ENCODE data around the gene PRR35.

Gene PRR35

DNA sequence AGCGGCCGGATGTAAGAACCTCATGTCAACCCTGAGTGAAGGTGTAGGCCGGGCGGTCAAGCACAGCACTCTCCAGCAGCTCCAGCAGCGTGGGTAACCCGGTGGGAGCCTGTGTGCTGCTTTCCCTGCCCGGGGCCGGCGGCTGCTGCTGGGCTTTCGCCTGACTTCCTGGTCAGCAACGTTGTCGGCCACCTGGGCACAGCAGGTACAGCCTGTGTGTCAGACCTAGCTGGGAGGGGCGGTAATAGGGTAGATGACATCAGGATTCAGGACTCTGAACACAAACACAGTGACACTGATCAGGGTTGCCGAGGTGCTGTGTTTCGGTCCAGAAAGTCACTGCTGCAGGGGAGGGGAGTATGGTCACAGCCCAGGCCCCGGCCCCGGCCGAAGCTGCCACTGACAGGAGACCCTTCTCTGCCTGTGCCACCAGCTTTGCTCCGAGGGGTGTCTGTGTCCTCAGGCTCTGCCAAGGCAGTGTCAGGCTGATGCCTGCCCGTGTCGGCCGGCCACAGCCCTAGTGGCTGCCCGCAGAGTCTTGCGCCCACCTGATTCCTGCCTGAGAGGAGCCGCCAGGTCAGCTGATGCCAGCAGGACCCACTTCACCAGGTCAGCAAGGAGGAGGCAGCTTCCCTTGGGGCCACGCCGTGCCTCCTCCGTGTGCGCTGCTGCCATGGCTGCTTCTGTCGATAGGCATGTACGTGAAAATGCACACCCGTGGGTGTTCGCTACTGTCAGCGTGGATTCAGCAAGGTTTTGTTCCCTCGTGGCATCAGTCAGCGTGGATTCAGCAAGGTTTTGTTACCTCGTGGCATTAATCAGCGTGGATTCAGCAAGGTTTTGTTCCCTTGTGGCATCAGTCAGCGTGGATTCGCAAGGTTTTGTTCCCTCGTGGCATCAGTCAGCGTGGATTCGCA, 38.9 kb downstream of the PRR35 start:
- DNase-seq = no peak

DNA sequence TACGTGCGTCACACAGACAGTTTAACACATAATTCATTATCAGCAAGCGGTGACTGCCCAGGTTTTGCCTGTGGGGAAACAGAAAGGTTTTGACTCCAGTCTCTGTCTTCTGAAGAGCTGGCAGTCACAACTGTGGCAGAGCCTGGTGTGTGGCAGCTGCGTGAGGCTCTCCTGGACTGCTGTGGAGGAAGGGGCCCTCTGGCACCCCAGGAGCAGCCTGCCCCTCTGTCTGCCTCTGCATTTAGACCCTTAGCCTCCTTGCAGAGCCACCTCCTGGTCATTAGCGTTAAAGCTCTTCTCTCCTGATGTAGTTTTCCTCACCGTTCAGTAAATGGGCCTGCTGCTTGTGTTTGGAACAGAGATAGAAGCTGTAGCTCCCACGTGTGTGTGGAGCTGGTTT, 40.6 kb downstream of the PRR35 start:
- no peak for DNase-seq

DNA sequence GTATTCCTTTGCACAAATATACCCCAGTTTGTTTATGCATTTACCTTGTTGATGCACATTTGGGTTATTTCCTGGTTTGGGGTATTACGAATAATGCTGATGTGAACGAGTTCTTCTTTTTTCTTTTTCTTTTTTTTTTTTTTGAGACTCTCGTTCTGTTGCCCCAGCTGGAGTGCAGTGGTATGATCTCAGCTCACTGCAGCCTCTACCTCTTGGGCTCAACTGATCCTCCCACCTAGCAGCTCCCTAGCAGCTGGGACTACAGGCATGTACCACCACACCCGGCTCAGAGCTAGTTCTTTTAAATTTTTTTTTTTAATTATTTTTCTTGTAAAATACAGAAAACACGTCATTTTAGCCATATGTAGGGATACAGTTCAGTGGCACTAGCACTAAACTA, 43.7 kb downstream of the PRR35 start:
- no peak for DNase-seq

DNA sequence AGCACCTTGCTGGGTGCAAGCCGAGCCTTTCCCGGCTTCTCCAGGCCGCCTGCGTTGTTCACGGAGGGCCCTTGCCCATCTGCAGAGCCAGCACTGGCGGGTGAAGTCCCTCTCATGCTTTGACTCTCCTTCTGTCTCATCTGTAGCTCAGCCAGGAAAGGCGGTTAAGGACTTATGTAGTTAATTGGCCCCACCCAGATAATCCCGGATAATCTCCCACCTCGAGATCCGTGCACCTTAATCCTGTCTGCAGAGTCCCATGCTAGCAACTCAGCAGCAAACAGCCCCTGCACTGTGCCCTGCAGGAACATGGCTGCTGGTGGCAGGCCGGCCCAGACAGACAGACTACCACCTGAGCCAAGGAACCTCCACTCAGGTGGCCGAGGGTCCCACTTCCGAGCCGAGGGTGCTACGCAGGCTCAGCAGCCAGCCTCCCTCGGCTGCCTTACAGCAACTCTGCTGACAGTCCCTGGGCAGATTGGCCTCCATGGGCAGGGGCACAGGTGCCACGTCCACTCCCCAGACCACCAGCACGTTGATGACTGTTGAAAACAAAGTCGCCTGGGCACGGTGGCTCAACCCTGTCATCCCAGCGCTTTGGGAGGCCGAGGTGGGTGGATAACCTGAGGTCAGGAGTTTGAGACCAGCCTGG, 46.6 kb downstream of the PRR35 start:
- no peak for DNase-seq

DNA sequence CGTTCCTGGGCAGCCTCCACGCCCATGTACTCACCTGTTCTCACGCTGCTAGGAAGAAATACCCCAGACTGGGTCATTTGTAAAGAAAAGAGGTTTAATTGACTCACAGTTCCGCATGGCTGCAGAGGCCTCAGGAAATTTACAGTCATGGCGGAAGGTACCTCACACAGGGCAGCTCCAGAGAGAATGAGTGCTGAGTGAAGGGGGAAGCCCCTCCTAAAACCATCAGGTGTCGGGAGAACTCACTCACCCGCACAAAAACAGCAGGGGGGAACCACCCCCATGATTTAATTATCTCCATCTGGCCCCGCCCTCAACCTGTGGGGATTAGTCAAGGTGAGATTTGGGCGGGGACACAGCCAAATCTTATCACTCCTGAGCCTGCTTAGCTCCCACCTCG, 47.8 kb downstream of the PRR35 start:
- DNase-seq = peak in 1 of 2 donors; percentile 49

DNA sequence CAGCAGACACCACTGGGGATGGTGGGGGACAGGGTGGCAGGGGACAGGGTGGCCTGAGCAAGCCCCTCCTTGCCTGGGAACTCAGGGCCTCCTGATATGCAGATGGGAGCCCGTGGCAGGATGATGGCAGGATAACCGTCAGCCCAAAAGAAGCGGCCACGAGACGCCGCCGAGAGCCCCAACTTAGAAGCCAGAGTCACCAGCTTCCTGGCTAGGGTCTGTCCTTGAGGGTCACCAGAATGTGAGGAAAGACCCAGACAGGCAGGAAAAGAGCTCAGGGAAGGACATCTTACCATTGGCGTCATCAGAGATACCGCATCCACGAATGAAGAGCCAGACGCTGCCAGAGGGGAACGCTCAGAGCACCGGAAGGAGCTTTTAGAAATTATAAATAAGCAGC, 49.1 kb downstream of the PRR35 start:
- DNase-seq = no peak

DNA sequence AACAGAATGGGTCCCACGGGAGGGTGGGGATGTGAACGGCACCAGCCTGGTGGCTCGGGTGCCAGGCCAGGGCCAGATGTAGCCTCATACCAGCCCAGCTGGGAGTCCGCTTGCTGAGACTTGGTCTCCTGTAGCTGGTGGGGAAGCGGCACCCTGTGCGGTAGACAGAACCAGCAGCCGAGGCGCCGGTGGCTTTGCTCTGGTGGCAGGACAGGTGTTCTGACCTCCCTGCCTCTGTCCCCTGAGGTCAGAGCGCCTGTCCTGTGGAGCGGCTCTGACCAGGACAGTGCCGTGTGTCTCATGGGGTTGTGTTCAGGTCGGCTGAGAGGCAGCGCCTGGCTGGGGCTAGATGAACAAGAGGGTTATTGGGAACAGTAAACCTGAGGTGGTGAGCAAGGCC, 49.8 kb downstream of the PRR35 start:
- no peak for DNase-seq

DNA sequence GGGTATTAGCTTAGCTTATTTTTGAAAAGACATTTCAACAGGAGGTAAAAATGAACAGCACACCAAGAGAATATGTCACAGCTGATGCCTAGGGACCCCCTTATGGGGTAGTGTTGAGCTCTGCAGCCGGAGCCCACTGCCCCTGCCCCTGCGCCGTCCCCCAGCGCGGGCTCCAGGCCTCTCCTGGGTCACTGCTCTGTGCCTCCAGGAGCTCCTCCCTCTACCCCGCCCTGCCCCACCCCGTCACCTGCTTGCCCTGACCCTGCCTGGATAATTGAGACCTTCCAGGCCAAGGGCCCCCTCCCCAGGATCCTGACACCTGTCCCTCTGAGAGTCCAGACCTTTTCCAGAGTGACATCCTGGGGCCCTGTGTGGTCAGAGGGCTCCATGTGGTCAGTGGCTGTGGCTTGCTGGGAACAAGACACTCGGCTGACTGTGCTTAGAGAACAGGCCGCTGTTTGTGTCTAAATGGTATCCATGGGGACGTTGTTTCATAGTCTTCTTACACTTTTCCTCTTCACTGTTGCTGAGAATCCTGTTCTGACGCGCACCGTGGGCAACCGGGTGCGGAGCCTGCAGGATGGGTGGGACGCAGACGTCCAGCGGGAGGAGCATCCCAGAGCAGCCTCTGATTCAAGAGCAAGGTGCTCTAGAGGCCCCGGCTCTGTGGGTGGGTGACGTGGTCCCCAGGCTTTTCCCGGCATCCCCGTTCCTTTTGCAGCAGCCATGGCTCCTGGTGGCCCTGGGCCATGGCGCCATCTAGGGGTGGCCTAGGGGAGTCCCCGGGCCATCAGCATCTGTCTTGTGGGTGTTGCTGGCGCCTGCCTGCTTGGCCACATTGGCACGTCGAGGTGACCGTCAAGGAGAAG, 50.6 kb downstream of the PRR35 start:
- DNase-seq = peak; percentile 60 to 69

DNA sequence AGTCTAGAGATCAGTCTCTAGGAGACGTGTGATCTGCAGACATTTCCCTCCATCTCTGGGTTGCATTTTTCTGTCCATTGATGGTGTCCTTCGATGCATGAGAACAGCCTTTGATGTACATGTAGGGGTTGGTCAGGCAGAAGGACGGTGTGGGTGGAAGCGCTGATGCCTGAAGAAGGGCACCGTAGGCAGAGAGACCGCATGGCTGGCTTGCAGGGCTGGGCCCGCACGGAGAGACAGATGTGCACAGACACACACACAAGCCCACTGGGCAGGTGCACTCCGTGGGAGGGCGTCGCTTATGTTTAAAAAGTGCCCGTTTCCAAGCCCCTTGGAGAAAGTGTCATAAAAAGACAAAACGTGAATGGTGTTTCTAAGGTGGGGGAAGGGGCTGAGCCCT, 54.9 kb downstream of the PRR35 start:
- DNase-seq = no peak

Measured in stimulated activated CD4-positive, alpha-beta T cell treated with anti-CD3 and anti-CD28 coated beads, Interleukin-2, amount 100 ng/mL, for 48 hours (primary cell).